Aorta (tissue), 5 donors: ENCODE data around the gene SPNS1. TPM values are rescaled to one million over a fixed set of nuclear protein-coding genes. Genes with fewer than 3 reads are reported as not detected.

Experiments used
- ATAC-seq: fragments of 200-7000 bp; cut with Tn5 transposase; one replicate; pipeline ENCODE4 v1.9.1; 2022; ENCODE audit warnings: moderate library complexity; ENCODE audit not compliant: low FRiP score
- DNase-seq, 2 donors: peaks; one replicate each; pipeline ENCODE4 v3.0.0-alpha.2; 2020
- H3K27ac ChIP-seq, 2 donors: one replicate each; pipeline ENCODE4 v1.5.1; 2013; ENCODE audit warnings: low read length in 2 of 2, mild to moderate bottlenecking in 2 of 2, moderate library complexity in 2 of 2, control low read depth in 1 of 2, inconsistent platforms in 1 of 2, low read depth in 1 of 2
- H3K27me3 ChIP-seq, 2 donors: one replicate each; pipeline ENCODE4 v1.6.1; 2013; ENCODE audit warnings: control low read depth in 1 of 2, low read length in 1 of 2, mild to moderate bottlenecking in 1 of 2, moderate library complexity in 1 of 2; ENCODE audit not compliant: insufficient read depth in 2 of 2, control insufficient read depth in 1 of 2
- H3K36me3 ChIP-seq, 2 donors: one replicate each; pipeline ENCODE4 v1.6.1; 2013; ENCODE audit warnings: control low read depth in 1 of 2, low read length in 1 of 2, mild to moderate bottlenecking in 1 of 2; ENCODE audit not compliant: insufficient read depth in 2 of 2, control insufficient read depth in 1 of 2
- H3K4me1 ChIP-seq, 2 donors: one replicate each; pipeline ENCODE4 v1.6.1; 2013; ENCODE audit warnings: low read length in 2 of 2, control low read depth in 1 of 2, mild to moderate bottlenecking in 1 of 2, moderate library complexity in 1 of 2; ENCODE audit not compliant: insufficient read depth in 2 of 2, control insufficient read depth in 1 of 2
- H3K4me3 ChIP-seq, 2 donors: one replicate each; pipeline ENCODE4 v1.5.1; 2013; ENCODE audit warnings: low read length in 2 of 2, control low read depth in 1 of 2, mild to moderate bottlenecking in 1 of 2
- H3K9me3 ChIP-seq: one replicate; pipeline ENCODE4 v1.6.1; 2013; ENCODE audit warnings: mild to moderate bottlenecking, low read length; ENCODE audit not compliant: control insufficient read depth
- WGBS, 2 donors: extraction: QIAGEN DNeasy Blood & Tissue Kit; methylation state at CpG; one replicate each; pipeline ENCODE4 v1.1.7; 2013; 5-methylcytosine and 5-hydroxymethylcytosine counted together
- intact Hi-C, 2 donors: fragments of 100-400 bp; cut with DNase I; formaldehyde crosslinking; loops; one replicate each; pipeline versions ENCODE4 v1.14.2 to v1.15.0; 2022
- polyA plus RNA-seq, 2 donors: library from polyadenylated mRNA; stranded (reverse); fragments of 200-250 nt; gene quantifications; one replicate each; pipeline ENCODE4 v1.2.3, GENCODE V29; 2013
- total RNA-seq, 2 donors: library from RNA; stranded (reverse); fragmentation: NEBNext Ultra II Directional; extraction: Animal tissue kit (Norgen Biotek cat#: 25700); gene quantifications; one replicate each; pipeline ENCODE4 v1.2.1, GENCODE V29; 2021
- donor health status: healthy with polysubstance abuse.
- donor health status: Bipolar disorder and iron deficiency.
- donor health status: DM: no; HTN: no; CAD: no.
- donor health status: DM: no; HTN: no; CAD: no.
- donor health status: DM: yes; HTN: yes; CAD: no.

The SPNS1 gene
- total and polyA plus RNA-seq, 4 donors: 11.8 to 112 (median 23.0) TPM

GRCh38 chr16:28943281-28943680 is 31.3 kb upstream of the SPNS1 start:
- Histone ChIP-seq H3K36me3 (no peaks in the 10 kb centered on the region), H3K27me3 (no peaks in the 10 kb centered on the region), H3K4me3 (no peak overlapping the region), H3K4me1 (no peaks in the 10 kb centered on the region), H3K9me3 (no peaks in the 10 kb centered on the region), H3K27ac (no peak overlapping the region)
- intact Hi-C loops: no loop called here
- ATAC-seq: no peak
- no peak for DNase-seq

GRCh38 chr16:28946681-28947080 is 27.9 kb upstream of the SPNS1 start:
- WGBS, 2 donors: 54 to 60% methylated on average over 4 of the region's 4 CpGs
- H3K36me3 ChIP-seq: no peaks in the 10 kb centered on the region
- no peaks in the 10 kb centered on the region for H3K27me3 ChIP-seq
- no peak for ATAC-seq
- H3K9me3 ChIP-seq: no peaks in the 10 kb centered on the region
- peaks cover 0 to 1% of the 10 kb centered on the region in 2 donors for H3K4me1 ChIP-seq
- DNase-seq: no peak
- no peak overlapping the region for H3K27ac ChIP-seq
- intact Hi-C loops: loop anchor here (5.0 kb wide), 3 partner anchors 69 to 124 kb away; partner anchors contain the start of genes ATP2A1 (in 1 of the 2), ATXN2L (in 1 of the 2) and SH2B1 (in 1 of the 2)
- no peak overlapping the region for H3K4me3 ChIP-seq

GRCh38 chr16:28950648-28951409 is 23.7 kb upstream of the SPNS1 start, which contains the start of gene NFATC2IP:
Gene NFATC2IP (plus strand): TSS chr16:28950937. CDS start chr16:28951012, 75 bp downstream.
- H3K36me3 ChIP-seq: no peaks in the 10 kb centered on the region
- H3K27ac ChIP-seq: peak within 1 kb of the TSS; percentile 32 to 38
- no peaks in the 10 kb centered on the region for H3K9me3 ChIP-seq
- DNase-seq: peak; percentile 100
- ATAC-seq: peak; percentile 99
- peak within 1 kb of the TSS; percentile 80 to 89 for H3K4me3 ChIP-seq
- 0 to 1% methylated on average over 71 to 79 of the region's 79 CpGs for WGBS, 2 donors
- no peaks in the 10 kb centered on the region for H3K27me3 ChIP-seq
- intact Hi-C loops: loop anchor here in 1 of 2 donors (5.0 kb wide), 1 partner anchor 129 kb away; the partner anchor contains the start of gene ATXN2L
- H3K4me1 ChIP-seq: peaks cover 0 to 1% of the 10 kb centered on the region in 2 donors

GRCh38 chr16:28951410-28951943 is 23.1 kb upstream of the SPNS1 start:
- H3K27me3 ChIP-seq: no peaks in the 10 kb centered on the region
- peaks cover 0 to 1% of the 10 kb centered on the region in 2 donors for H3K36me3 ChIP-seq
- H3K4me1 ChIP-seq: peaks cover 0 to 1% of the 10 kb centered on the region in 2 donors
- ATAC-seq (no peak), DNase-seq (no peak)
- no peaks in the 10 kb centered on the region for H3K9me3 ChIP-seq
- H3K4me3 ChIP-seq: peak overlapping the region; percentile 80 to 89
- H3K27ac ChIP-seq: peak overlapping the region in 1 of 2 donors; percentile 32
- 1% methylated on average over 17 of the region's 17 CpGs for WGBS, 2 donors
- intact Hi-C loops: loop anchor here in 1 of 2 donors (5.0 kb wide), 1 partner anchor 129 kb away; the partner anchor contains the start of gene ATXN2L

GRCh38 chr16:28958216-28958615 is 16.4 kb upstream of the SPNS1 start:
- Histone ChIP-seq H3K9me3 (no peaks in the 10 kb centered on the region), H3K4me1 (no peaks in the 10 kb centered on the region), H3K36me3 (peaks cover 0 to 1% of the 10 kb centered on the region in 2 donors), H3K27me3 (no peaks in the 10 kb centered on the region), H3K4me3 (no peak overlapping the region), H3K27ac (no peak overlapping the region)
- 89 to 93% methylated on average over 9 of the region's 9 CpGs for WGBS, 2 donors
- intact Hi-C loops: no loop called here
- DNase-seq: no peak
- ATAC-seq: no peak

GRCh38 chr16:28958836-28959235 is 15.7 kb upstream of the SPNS1 start:
- ATAC-seq (no peak), DNase-seq (no peak)
- Histone ChIP-seq H3K9me3 (no peaks in the 10 kb centered on the region), H3K4me1 (no peaks in the 10 kb centered on the region), H3K36me3 (peaks cover 0 to 1% of the 10 kb centered on the region in 2 donors), H3K27me3 (no peaks in the 10 kb centered on the region), H3K27ac (no peak overlapping the region), H3K4me3 (no peak overlapping the region)
- intact Hi-C loops: no loop called here
- WGBS, 2 donors: 84 to 89% methylated on average over 6 of the region's 6 CpGs

- no peaks in the 10 kb centered on the region for H3K9me3 ChIP-seq
- ATAC-seq (no peak), DNase-seq (no peak)
- H3K27me3 ChIP-seq: no peaks in the 10 kb centered on the region
- no peak overlapping the region for H3K27ac ChIP-seq
- no peak overlapping the region for H3K4me3 ChIP-seq
- intact Hi-C loops: no loop called here
- H3K4me1 ChIP-seq: no peaks in the 10 kb centered on the region
- WGBS, 2 donors: 90 to 97% methylated on average over 3 of the region's 3 CpGs
- H3K36me3 ChIP-seq: no peaks in the 10 kb centered on the region
Observed at GRCh38 chr16:28964072-28964471, 10.5 kb upstream of the SPNS1 start.

GRCh38 chr16:28964496-28964895 is 10.1 kb upstream of the SPNS1 start:
- Histone ChIP-seq H3K27me3 (no peaks in the 10 kb centered on the region), H3K9me3 (no peaks in the 10 kb centered on the region), H3K36me3 (no peaks in the 10 kb centered on the region), H3K4me3 (no peak overlapping the region), H3K27ac (no peak overlapping the region), H3K4me1 (no peaks in the 10 kb centered on the region)
- 90 to 92% methylated on average over 2 of the region's 2 CpGs for WGBS, 2 donors
- no peak for DNase-seq
- ATAC-seq: no peak
- intact Hi-C loops: no loop called here

- no peaks in the 10 kb centered on the region for H3K36me3 ChIP-seq
- DNase-seq (no peak), ATAC-seq (no peak)
- no peaks in the 10 kb centered on the region for H3K4me1 ChIP-seq
- intact Hi-C loops: no loop called here
- H3K27ac ChIP-seq: no peak overlapping the region
- WGBS, 2 donors: 86 to 89% methylated on average over 4 of the region's 4 CpGs
- no peaks in the 10 kb centered on the region for H3K9me3 ChIP-seq
- H3K4me3 ChIP-seq: no peak overlapping the region
- no peaks in the 10 kb centered on the region for H3K27me3 ChIP-seq
Observed at GRCh38 chr16:28967156-28967555, 7.4 kb upstream of the SPNS1 start.
